ENCODE results near the gene LAGE3. TPM values are rescaled to one million over a fixed set of nuclear protein-coding genes. Genes with fewer than 3 reads are reported as not detected.

Gene LAGE3
- total RNA-seq, 4 donors from 2014 or later, result 10.2 to 18.9 (median 12.6) TPM

DNA sequence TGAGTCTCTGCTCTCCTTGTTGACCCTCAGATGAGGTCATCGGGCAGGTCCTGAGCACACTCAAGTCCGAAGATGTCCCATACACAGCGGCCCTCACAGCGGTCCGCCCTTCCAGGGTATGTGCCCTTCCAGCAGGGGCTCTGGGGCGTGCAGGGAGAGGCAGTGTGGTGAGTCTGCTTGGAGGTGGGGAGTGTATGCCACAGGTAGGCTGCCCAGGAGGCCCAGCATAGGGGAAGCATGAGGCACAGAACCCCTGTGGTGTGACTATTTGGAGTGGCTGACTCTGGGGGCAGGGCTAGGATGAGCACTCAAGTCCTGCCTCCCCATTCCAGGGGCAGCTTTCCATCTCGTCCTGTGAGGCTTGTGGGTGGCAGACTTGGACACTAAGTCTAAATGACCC, 45.5 kb downstream of the LAGE3 start:
- TF ChIP-seq POLR2A (IDR thresholded peaks at IDR 0.05), result no peak
- TF ChIP-seq, protein P1, sequence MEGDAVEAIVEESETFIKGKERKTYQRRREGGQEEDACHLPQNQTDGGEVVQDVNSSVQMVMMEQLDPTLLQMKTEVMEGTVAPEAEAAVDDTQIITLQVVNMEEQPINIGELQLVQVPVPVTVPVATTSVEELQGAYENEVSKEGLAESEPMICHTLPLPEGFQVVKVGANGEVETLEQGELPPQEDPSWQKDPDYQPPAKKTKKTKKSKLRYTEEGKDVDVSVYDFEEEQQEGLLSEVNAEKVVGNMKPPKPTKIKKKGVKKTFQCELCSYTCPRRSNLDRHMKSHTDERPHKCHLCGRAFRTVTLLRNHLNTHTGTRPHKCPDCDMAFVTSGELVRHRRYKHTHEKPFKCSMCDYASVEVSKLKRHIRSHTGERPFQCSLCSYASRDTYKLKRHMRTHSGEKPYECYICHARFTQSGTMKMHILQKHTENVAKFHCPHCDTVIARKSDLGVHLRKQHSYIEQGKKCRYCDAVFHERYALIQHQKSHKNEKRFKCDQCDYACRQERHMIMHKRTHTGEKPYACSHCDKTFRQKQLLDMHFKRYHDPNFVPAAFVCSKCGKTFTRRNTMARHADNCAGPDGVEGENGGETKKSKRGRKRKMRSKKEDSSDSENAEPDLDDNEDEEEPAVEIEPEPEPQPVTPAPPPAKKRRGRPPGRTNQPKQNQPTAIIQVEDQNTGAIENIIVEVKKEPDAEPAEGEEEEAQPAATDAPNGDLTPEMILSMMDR (IDR thresholded peaks at IDR 0.05), result no peak
- Histone ChIP-seq H3K4me1 (peaks cover 5 to 6% of the 10 kb centered on the region in 2 donors), H3K27me3 (no peaks in the 10 kb centered on the region), H3K36me3 (peaks cover 3 to 7% of the 10 kb centered on the region in 2 donors), H3K4me3 (replicated peaks in 1 of 3) (no peak overlapping the region), H3K27ac (no peak overlapping the region), H3K9me3 (no peaks in the 10 kb centered on the region)
- WGBS, 2 donors, result 40 to 60% methylated on average over 1 to 2 of the region's 7 CpGs
- DNase-seq, result no peak
- intact Hi-C loops (cut with DNase I), result no loop called here

DNA sequence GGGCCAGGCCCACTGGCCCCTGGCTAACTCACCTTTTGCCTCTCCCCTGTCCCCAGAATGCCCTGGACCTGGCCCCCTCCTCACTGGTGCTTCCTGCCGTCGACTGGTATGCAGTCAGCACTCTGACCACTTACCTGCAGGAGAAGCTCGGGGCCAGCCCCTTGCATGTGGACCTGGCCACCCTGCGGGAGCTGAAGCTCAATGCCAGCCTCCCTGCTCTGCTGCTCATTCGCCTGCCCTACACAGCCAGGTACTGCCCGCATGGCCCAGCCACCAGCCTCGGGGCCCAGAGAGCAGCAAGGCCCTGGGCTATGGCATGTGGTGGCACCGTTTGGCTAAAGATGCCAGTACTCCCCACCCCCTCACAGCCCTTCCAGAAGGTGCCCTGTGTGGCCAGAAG, 46.9 kb downstream of the LAGE3 start:
- Histone ChIP-seq H3K36me3 (peaks cover 3 to 7% of the 10 kb centered on the region in 2 donors), H3K4me3 (replicated peaks in 1 of 3) (no peak overlapping the region), H3K27me3 (no peaks in the 10 kb centered on the region), H3K9me3 (no peaks in the 10 kb centered on the region), H3K27ac (no peak overlapping the region), H3K4me1 (peaks cover 3% of the 10 kb centered on the region in 2 donors)
- TF ChIP-seq, protein P1 (IDR thresholded peaks at IDR 0.05), result no peak
- no peak for TF ChIP-seq POLR2A (IDR thresholded peaks at IDR 0.05)
- WGBS, 2 donors, result 100% methylated on average over 1 of the region's 8 CpGs; no CpG with 5 or more reads in 1 of the 2 donors
- intact Hi-C loops (cut with DNase I), result no loop called here
- DNase-seq, result no peak

- no peak overlapping the region for H3K4me3 ChIP-seq (replicated peaks in 1 of 3)
- no peak for TF ChIP-seq POLR2A (IDR thresholded peaks at IDR 0.05)
- TF ChIP-seq, protein P1 (IDR thresholded peaks at IDR 0.05), result no peak
- peaks cover 3% of the 10 kb centered on the region in 2 donors for H3K4me1 ChIP-seq
- no peak overlapping the region for H3K27ac ChIP-seq
- intact Hi-C loops (cut with DNase I), result no loop called here
- H3K36me3 ChIP-seq, result peaks cover 3 to 7% of the 10 kb centered on the region in 2 donors
- WGBS, 2 donors, result 81 to 84% methylated on average over 5 of the region's 5 CpGs
- no peaks in the 10 kb centered on the region for H3K27me3 ChIP-seq
- H3K9me3 ChIP-seq, result no peaks in the 10 kb centered on the region
- DNase-seq, result no peak
Measured at GRCh38 chrX:154431341-154431740, 47.7 kb downstream of the LAGE3 start.

DNA sequence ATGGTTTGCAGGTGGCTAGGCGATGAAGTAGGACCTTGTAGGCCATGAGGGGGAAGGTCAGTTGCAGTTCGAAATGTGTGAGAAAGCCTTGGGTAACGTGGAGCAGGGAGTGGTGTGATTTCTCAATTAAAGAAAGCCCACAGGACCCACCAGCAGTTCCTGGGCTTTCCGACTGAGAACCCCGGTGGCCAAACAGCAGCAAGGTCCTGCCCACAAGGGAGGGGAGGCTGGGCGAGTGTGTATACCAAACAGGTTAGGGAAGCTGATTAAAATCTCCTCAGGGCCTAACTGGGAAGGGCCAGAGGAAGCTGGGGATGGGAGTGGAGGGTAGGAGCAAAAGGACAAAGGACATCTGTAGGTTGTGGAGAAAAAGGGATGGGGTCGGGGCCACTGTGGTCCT, 48.2 kb downstream of the LAGE3 start:
- no peak for DNase-seq
- no peaks in the 10 kb centered on the region for H3K27me3 ChIP-seq
- H3K36me3 ChIP-seq, result peaks cover 3 to 7% of the 10 kb centered on the region in 2 donors
- H3K9me3 ChIP-seq, result no peaks in the 10 kb centered on the region
- 78 to 83% methylated on average over 7 of the region's 7 CpGs for WGBS, 2 donors
- intact Hi-C loops (cut with DNase I), result no loop called here
- H3K27ac ChIP-seq, result no peak overlapping the region
- peaks cover 3% of the 10 kb centered on the region in 2 donors for H3K4me1 ChIP-seq
- TF ChIP-seq POLR2A (IDR thresholded peaks at IDR 0.05), result no peak
- TF ChIP-seq, protein P1 (IDR thresholded peaks at IDR 0.05), result no peak
- no peak overlapping the region for H3K4me3 ChIP-seq (replicated peaks in 1 of 3)

- Histone ChIP-seq H3K36me3 (peaks cover 3 to 7% of the 10 kb centered on the region in 2 donors), H3K4me1 (peaks cover 3% of the 10 kb centered on the region in 2 donors), H3K4me3 (replicated peaks in 1 of 3) (no peak overlapping the region), H3K9me3 (no peaks in the 10 kb centered on the region), H3K27ac (no peak overlapping the region), H3K27me3 (no peaks in the 10 kb centered on the region)
- DNase-seq, result no peak
- 63 to 78% methylated on average over 6 of the region's 6 CpGs for WGBS, 2 donors
- intact Hi-C loops (cut with DNase I), result no loop called here
- no peak for TF ChIP-seq POLR2A (IDR thresholded peaks at IDR 0.05)
- TF ChIP-seq, protein P1 (IDR thresholded peaks at IDR 0.05), result no peak
Measured at GRCh38 chrX:154430479-154430878, 48.6 kb downstream of the LAGE3 start.
